OCI-LY3 (cell line): ENCODE data around the gene ANO4.

Experiments used
- EZH2phosphoT487 ChIP-seq: fragments of 200-600 bp; shearing (Covaris generic); IDR thresholded peaks from 2 replicates; pipeline ENCODE4 v1.6.1; 2018; ENCODE audit warnings: antibody characterized with exemption, mixed run types, low read depth
- TF ChIP-seq, protein P1 (sequence below): fragments of 200-600, 300-600 bp; sonication (generic); IDR thresholded peaks from 2 replicates; pipeline ENCODE4 v1.5.1; 2014; ENCODE audit warnings: antibody characterized with exemption, low read length, low read depth

DNA sequence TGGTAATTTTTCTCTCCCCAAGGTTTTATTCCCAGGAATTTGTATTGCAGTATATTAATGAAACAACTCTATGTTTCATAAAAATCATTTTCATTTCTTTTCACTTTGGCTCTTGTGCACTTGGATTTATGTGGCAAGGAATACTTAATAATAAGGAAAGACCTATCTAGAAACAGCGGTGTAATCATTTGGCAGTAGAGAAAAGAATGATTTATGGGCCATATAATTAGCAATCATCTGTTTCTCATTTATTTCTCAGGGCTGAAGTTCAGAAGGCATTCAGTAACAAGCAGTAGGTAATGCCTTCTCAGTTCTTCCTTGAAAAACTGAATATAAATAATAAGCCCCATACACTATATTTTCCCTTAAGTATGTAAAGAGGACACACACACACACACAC, 172.6 kb downstream of the ANO4 start:
- TF ChIP-seq, protein P1, sequence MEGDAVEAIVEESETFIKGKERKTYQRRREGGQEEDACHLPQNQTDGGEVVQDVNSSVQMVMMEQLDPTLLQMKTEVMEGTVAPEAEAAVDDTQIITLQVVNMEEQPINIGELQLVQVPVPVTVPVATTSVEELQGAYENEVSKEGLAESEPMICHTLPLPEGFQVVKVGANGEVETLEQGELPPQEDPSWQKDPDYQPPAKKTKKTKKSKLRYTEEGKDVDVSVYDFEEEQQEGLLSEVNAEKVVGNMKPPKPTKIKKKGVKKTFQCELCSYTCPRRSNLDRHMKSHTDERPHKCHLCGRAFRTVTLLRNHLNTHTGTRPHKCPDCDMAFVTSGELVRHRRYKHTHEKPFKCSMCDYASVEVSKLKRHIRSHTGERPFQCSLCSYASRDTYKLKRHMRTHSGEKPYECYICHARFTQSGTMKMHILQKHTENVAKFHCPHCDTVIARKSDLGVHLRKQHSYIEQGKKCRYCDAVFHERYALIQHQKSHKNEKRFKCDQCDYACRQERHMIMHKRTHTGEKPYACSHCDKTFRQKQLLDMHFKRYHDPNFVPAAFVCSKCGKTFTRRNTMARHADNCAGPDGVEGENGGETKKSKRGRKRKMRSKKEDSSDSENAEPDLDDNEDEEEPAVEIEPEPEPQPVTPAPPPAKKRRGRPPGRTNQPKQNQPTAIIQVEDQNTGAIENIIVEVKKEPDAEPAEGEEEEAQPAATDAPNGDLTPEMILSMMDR: no peak
- no peak for TF ChIP-seq EZH2phosphoT487
